PFSK-1 (cell line): ENCODE data around the gene MT1E.

Source experiments
- FOXP2 ChIP-seq: optimal IDR thresholded peaks from 2 replicates; pipeline ENCODE3; 2011; ENCODE audit warnings: borderline replicate concordance, control low read depth, inconsistent platforms; ENCODE audit not compliant: insufficient read depth; ENCODE audit errors: extremely low read length, extremely low read depth
- POLR2AphosphoS5 ChIP-seq: IDR thresholded peaks from 2 replicates; pipeline ENCODE4 v1.6.1; 2012; ENCODE audit warnings: low read depth, mild to moderate bottlenecking, control low read depth, low read length, moderate library complexity
- SIN3A ChIP-seq: IDR thresholded peaks from 2 replicates; pipeline ENCODE4 v1.6.1; 2012; ENCODE audit warnings: mild to moderate bottlenecking, low read length, moderate library complexity, borderline replicate concordance; ENCODE audit not compliant: insufficient read depth
- TAF1 ChIP-seq: IDR thresholded peaks from 2 replicates; pipeline ENCODE4 v1.6.1; 2012; ENCODE audit warnings: low read length, control low read depth, borderline replicate concordance; ENCODE audit not compliant: insufficient read depth
- TF ChIP-seq, protein P1 (sequence below), 2 experiments: IDR thresholded peaks; 2 replicates each; pipeline versions ENCODE4 v1.6.1 to v1.8.0; 2011 to 2012; ENCODE audit warnings: low read depth in 2 of 2, low read length in 2 of 2, control low read depth in 1 of 2, inconsistent platforms in 1 of 2, mild to moderate bottlenecking in 1 of 2, moderate library complexity in 1 of 2; ENCODE audit not compliant: insufficient read depth in 1 of 2

DNA sequence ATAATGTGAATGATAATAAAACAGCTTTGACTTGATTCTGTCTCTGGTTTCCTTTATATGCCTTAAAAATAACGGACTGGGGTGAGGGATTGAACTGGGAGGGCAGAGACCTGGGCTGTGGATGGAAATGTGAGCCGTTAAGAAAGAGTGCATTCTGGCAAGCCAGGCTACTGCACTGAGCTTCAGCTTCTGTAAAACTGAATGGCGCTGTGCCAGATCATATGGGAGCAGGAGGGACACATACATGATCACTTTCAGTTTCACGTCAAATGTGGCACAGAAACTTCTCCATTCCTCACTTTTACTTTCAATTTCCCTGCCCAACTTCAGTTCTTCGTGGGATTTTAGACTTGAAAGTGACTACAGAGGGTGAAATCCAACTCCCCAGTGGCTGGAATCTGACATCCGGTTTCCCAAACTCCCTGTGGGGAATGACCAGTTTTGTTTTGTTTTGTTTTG is 16.1 kb upstream of the MT1E start:
- no peak for TF ChIP-seq POLR2AphosphoS5
- no peak for TF ChIP-seq TAF1
- TF ChIP-seq SIN3A: no peak
- TF ChIP-seq, protein P1, sequence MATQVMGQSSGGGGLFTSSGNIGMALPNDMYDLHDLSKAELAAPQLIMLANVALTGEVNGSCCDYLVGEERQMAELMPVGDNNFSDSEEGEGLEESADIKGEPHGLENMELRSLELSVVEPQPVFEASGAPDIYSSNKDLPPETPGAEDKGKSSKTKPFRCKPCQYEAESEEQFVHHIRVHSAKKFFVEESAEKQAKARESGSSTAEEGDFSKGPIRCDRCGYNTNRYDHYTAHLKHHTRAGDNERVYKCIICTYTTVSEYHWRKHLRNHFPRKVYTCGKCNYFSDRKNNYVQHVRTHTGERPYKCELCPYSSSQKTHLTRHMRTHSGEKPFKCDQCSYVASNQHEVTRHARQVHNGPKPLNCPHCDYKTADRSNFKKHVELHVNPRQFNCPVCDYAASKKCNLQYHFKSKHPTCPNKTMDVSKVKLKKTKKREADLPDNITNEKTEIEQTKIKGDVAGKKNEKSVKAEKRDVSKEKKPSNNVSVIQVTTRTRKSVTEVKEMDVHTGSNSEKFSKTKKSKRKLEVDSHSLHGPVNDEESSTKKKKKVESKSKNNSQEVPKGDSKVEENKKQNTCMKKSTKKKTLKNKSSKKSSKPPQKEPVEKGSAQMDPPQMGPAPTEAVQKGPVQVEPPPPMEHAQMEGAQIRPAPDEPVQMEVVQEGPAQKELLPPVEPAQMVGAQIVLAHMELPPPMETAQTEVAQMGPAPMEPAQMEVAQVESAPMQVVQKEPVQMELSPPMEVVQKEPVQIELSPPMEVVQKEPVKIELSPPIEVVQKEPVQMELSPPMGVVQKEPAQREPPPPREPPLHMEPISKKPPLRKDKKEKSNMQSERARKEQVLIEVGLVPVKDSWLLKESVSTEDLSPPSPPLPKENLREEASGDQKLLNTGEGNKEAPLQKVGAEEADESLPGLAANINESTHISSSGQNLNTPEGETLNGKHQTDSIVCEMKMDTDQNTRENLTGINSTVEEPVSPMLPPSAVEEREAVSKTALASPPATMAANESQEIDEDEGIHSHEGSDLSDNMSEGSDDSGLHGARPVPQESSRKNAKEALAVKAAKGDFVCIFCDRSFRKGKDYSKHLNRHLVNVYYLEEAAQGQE (IDR thresholded peaks at IDR 0.05; ENCODE audit: insufficient read depth in 1 of 2, low read depth in 2 of 2, low read length in 2 of 2): no peak
- no peak for TF ChIP-seq FOXP2
